HEK293 (cell line): ENCODE data around the gene UNC5B.

Source experiments
- TF ChIP-seq, protein P1 (sequence below): fragments of 450-650 bp; formaldehyde crosslinking; IDR thresholded peaks from 2 replicates; pipeline ENCODE4 v1.5.1; 2016; ENCODE audit warnings: missing biosample characterization, missing genetic modification characterization
- TF ChIP-seq, protein P2 (sequence below): fragments of 450-650 bp; formaldehyde crosslinking; IDR thresholded peaks from 2 replicates; pipeline ENCODE4 v1.5.1; 2016; ENCODE audit warnings: missing biosample characterization, missing genetic modification characterization

DNA sequence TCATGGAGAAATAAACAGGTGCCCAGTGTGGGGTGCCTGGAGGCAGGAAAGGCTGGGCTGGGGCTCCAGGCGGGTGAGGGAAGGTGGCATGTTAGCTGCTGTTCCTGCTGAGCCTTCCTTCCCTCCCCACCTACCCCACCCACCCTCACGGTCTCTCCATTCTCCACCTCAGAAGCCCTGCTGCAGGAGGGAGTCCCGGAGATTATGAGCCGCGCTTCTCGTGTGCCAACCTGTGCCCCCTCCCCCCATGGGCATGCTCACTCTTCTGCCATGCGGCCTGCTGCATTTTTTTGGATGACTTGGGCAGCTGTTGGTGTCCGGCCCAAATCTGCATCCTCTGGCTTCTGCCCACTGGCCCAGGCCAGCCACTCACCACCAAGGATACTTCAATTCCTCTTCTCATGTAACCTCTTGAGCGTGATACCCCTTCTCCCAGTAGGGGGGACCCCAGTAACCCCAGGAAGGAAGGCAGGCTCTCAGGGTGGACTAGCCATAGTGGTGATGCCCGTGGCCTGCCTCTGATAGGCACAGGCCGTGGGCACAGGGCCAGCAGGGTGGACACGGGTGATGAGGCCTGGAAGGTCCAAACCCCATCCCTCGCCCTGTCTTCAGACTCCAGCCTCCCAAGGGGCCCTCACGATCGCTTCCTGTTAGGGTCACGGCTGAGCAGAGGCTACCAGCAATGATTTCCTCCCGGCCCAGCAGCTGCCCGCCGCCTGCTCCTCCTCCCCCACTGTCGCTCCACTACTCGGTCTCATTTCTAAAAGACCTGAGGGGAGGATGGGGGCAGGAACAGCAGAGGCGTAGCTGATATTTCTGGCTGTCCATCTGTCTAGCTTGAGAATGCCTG is 27.8 kb downstream of the UNC5B start:
- TF ChIP-seq, protein P1, sequence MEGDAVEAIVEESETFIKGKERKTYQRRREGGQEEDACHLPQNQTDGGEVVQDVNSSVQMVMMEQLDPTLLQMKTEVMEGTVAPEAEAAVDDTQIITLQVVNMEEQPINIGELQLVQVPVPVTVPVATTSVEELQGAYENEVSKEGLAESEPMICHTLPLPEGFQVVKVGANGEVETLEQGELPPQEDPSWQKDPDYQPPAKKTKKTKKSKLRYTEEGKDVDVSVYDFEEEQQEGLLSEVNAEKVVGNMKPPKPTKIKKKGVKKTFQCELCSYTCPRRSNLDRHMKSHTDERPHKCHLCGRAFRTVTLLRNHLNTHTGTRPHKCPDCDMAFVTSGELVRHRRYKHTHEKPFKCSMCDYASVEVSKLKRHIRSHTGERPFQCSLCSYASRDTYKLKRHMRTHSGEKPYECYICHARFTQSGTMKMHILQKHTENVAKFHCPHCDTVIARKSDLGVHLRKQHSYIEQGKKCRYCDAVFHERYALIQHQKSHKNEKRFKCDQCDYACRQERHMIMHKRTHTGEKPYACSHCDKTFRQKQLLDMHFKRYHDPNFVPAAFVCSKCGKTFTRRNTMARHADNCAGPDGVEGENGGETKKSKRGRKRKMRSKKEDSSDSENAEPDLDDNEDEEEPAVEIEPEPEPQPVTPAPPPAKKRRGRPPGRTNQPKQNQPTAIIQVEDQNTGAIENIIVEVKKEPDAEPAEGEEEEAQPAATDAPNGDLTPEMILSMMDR, result no peak
- TF ChIP-seq, protein P2, sequence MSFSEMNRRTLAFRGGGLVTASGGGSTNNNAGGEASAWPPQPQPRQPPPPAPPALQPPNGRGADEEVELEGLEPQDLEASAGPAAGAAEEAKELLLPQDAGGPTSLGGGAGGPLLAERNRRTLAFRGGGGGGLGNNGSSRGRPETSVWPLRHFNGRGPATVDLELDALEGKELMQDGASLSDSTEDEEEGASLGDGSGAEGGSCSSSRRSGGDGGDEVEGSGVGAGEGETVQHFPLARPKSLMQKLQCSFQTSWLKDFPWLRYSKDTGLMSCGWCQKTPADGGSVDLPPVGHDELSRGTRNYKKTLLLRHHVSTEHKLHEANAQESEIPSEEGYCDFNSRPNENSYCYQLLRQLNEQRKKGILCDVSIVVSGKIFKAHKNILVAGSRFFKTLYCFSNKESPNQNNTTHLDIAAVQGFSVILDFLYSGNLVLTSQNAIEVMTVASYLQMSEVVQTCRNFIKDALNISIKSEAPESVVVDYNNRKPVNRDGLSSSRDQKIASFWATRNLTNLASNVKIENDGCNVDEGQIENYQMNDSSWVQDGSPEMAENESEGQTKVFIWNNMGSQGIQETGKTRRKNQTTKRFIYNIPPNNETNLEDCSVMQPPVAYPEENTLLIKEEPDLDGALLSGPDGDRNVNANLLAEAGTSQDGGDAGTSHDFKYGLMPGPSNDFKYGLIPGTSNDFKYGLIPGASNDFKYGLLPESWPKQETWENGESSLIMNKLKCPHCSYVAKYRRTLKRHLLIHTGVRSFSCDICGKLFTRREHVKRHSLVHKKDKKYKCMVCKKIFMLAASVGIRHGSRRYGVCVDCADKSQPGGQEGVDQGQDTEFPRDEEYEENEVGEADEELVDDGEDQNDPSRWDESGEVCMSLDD (tag by site-specific recombination), result no peak
